ENCODE results near the gene NOTCH4. TPM values are rescaled to one million over a fixed set of nuclear protein-coding genes. Genes with fewer than 3 reads are reported as not detected.

The NOTCH4 gene
- total and polyA plus RNA-seq, 2 experiments from 2014 or later = 2.7 to 2.8 TPM

DNA sequence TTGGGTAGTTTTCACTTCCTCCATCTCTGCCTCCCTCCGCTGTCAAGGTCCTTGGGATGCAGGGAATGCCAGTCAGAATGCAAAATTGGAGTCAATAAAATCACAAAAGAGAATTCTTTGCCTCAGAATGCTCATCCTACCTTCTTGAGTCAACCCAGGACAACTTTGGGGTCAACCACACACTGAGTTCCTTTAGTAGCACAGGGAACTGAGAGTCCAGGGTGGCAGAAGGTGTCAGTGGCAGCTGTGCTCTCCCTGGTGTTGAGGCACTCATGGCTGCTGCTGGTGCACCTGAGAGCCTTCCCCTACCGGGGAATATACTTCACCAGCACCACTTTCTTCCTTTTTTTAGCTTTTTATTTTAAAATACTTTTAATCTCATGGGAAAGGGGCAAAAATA, 829 bp upstream of the NOTCH4 start:
- DNase-seq (ENCODE audit: low spot score) (no peak), ATAC-seq (no peak)
- Histone ChIP-seq H3K27me3 (ENCODE audit: insufficient read depth) (no peaks in the 10 kb centered on the region), H3K4me3 (no peak overlapping the region), H3K79me2 (replicated peaks; ENCODE audit: insufficient read depth) (no peaks in the 10 kb centered on the region), H4K20me1 (replicated peaks; ENCODE audit: insufficient read depth) (no peaks in the 10 kb centered on the region), H3K9me2 (ENCODE audit: insufficient read depth) (0 out of 2 replicates have a peak, but pooled peaks cover 3% of the 10 kb centered on the region), H2AFZ (peak overlapping the region; percentile 72), H3K36me3 (ENCODE audit: insufficient read depth) (no peaks in the 10 kb centered on the region), H3F3A (replicated peaks; ENCODE audit: low read depth) (no peaks in the 10 kb centered on the region), H3K4me2 (no peak overlapping the region), H3K27ac (ENCODE audit: low read depth) (no peak overlapping the region), H3K4me1 (ENCODE audit: insufficient read depth) (no peaks in the 10 kb centered on the region)
- Mint-ChIP-seq H3K27ac (no peak overlapping the region), H3K27me3 (ENCODE audit: insufficient read depth, low read depth, poor library complexity) (peaks cover 7% of the 10 kb centered on the region), H3K4me1 (peaks cover 12% of the 10 kb centered on the region), H3K4me3 (no peak overlapping the region), H3K36me3 (ENCODE audit: low read depth) (no peaks in the 10 kb centered on the region), H3K9me3 (no peaks in the 10 kb centered on the region)
- TF ChIP-seq JUNB (IDR thresholded peaks at IDR 0.05; ENCODE audit: unreplicated experiment) (no peak), ZNF331 (CRISPR knock-in tag; IDR thresholded peaks at IDR 0.05; ENCODE audit: low read depth) (no peak), STAT1 (IDR thresholded peaks at IDR 0.05; ENCODE audit: unreplicated experiment) (no peak), CREB1 (CRISPR knock-in tag; IDR thresholded peaks at IDR 0.05; ENCODE audit: low read depth) (no peak), NANOG (IDR thresholded peaks at IDR 0.05; ENCODE audit: borderline replicate concordance) (no peak)

DNA sequence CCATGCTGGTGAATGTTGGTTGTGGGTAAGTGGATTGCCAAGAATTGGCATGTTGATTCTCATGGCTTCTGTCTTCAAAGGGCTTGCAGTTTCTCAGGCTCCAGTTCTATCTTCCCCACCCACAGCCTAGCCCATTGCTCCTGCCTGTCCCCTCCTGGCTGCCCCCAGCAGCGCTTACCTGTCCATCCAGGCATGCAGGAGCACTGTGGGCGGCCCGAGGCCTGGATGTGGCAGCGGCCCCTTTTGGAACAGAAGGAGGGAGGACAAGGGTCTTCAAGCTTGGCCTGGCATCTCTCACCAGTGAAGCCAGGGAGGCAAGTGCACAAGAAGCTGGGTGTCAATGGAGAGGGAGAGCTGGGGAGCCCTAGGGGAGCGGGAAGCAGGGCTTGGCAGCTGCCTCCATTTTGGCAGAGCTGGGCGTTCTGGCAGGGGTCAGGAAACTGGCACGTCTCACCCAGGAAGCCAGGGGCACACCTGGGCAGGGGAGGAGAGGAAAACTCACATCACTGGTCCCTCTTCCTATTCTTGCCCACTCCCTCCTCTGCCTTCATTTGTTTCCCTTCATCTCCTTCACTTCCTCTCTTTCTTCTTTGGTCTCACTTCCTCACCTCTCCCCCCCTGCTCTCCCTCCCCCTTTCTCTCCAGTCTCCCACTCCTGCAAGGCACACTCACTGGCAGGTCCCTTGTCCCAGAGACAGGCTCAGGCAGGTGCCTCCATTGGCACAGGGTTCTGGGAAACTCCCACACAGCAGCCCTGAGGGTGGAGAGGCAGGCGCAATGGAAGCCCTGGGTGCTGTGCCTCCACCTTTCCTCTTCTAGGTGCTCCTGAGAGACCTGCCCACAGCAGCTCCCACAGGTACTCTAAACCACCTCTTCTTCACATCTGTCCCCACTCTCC, 1.3 kb downstream of the NOTCH4 start:
- peak overlapping the region; percentile 63; the same call in 1 of the 2 replicates for H2AFZ ChIP-seq
- ATAC-seq = no peak
- no peaks in the 10 kb centered on the region for H3K27me3 ChIP-seq (ENCODE audit: insufficient read depth)
- H3K4me3 ChIP-seq = no peak overlapping the region
- no peak overlapping the region for H3K27ac Mint-ChIP-seq
- H3F3A ChIP-seq (replicated peaks; ENCODE audit: low read depth) = no peaks in the 10 kb centered on the region
- no peak for DNase-seq (ENCODE audit: low spot score)
- no peaks in the 10 kb centered on the region for H3K4me1 ChIP-seq (ENCODE audit: insufficient read depth)
- no peak overlapping the region for H3K4me2 ChIP-seq
- 0 out of 2 replicates have a peak, but pooled peaks cover 3% of the 10 kb centered on the region for H3K9me2 ChIP-seq (ENCODE audit: insufficient read depth)
- H3K4me3 Mint-ChIP-seq = no peak overlapping the region
- H3K4me1 Mint-ChIP-seq = peaks cover 12% of the 10 kb centered on the region; the same call in 2 of the 3 replicates
- peaks cover 7% of the 10 kb centered on the region for H3K27me3 Mint-ChIP-seq (ENCODE audit: insufficient read depth, low read depth, poor library complexity)
- H4K20me1 ChIP-seq (replicated peaks; ENCODE audit: insufficient read depth) = no peaks in the 10 kb centered on the region
- H3K36me3 Mint-ChIP-seq (ENCODE audit: low read depth) = no peaks in the 10 kb centered on the region
- no peaks in the 10 kb centered on the region for H3K79me2 ChIP-seq (replicated peaks; ENCODE audit: insufficient read depth)
- H3K27ac ChIP-seq (ENCODE audit: low read depth) = no peak overlapping the region
- H3K36me3 ChIP-seq (ENCODE audit: insufficient read depth) = no peaks in the 10 kb centered on the region
- H3K9me3 Mint-ChIP-seq = no peaks in the 10 kb centered on the region
- TF ChIP-seq CREB1 (CRISPR knock-in tag; IDR thresholded peaks at IDR 0.05; ENCODE audit: low read depth) (no peak), STAT1 (IDR thresholded peaks at IDR 0.05; ENCODE audit: unreplicated experiment) (no peak), JUNB (IDR thresholded peaks at IDR 0.05; ENCODE audit: unreplicated experiment) (no peak), EZH2 (IDR thresholded peaks at IDR 0.05; ENCODE audit: low read depth, unreplicated experiment) (no peak), ZNF114 (CRISPR knock-in tag; IDR thresholded peaks at IDR 0.05) (no peak), ZNF331 (CRISPR knock-in tag; IDR thresholded peaks at IDR 0.05; ENCODE audit: low read depth) (no peak), EZH2phosphoT487 (IDR thresholded peaks at IDR 0.05; ENCODE audit: unreplicated experiment) (no peak)
- TF ChIP-seq, protein P1, sequence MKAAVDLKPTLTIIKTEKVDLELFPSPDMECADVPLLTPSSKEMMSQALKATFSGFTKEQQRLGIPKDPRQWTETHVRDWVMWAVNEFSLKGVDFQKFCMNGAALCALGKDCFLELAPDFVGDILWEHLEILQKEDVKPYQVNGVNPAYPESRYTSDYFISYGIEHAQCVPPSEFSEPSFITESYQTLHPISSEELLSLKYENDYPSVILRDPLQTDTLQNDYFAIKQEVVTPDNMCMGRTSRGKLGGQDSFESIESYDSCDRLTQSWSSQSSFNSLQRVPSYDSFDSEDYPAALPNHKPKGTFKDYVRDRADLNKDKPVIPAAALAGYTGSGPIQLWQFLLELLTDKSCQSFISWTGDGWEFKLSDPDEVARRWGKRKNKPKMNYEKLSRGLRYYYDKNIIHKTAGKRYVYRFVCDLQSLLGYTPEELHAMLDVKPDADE (IDR thresholded peaks at IDR 0.05) = no peak
- TF ChIP-seq, protein P2, sequence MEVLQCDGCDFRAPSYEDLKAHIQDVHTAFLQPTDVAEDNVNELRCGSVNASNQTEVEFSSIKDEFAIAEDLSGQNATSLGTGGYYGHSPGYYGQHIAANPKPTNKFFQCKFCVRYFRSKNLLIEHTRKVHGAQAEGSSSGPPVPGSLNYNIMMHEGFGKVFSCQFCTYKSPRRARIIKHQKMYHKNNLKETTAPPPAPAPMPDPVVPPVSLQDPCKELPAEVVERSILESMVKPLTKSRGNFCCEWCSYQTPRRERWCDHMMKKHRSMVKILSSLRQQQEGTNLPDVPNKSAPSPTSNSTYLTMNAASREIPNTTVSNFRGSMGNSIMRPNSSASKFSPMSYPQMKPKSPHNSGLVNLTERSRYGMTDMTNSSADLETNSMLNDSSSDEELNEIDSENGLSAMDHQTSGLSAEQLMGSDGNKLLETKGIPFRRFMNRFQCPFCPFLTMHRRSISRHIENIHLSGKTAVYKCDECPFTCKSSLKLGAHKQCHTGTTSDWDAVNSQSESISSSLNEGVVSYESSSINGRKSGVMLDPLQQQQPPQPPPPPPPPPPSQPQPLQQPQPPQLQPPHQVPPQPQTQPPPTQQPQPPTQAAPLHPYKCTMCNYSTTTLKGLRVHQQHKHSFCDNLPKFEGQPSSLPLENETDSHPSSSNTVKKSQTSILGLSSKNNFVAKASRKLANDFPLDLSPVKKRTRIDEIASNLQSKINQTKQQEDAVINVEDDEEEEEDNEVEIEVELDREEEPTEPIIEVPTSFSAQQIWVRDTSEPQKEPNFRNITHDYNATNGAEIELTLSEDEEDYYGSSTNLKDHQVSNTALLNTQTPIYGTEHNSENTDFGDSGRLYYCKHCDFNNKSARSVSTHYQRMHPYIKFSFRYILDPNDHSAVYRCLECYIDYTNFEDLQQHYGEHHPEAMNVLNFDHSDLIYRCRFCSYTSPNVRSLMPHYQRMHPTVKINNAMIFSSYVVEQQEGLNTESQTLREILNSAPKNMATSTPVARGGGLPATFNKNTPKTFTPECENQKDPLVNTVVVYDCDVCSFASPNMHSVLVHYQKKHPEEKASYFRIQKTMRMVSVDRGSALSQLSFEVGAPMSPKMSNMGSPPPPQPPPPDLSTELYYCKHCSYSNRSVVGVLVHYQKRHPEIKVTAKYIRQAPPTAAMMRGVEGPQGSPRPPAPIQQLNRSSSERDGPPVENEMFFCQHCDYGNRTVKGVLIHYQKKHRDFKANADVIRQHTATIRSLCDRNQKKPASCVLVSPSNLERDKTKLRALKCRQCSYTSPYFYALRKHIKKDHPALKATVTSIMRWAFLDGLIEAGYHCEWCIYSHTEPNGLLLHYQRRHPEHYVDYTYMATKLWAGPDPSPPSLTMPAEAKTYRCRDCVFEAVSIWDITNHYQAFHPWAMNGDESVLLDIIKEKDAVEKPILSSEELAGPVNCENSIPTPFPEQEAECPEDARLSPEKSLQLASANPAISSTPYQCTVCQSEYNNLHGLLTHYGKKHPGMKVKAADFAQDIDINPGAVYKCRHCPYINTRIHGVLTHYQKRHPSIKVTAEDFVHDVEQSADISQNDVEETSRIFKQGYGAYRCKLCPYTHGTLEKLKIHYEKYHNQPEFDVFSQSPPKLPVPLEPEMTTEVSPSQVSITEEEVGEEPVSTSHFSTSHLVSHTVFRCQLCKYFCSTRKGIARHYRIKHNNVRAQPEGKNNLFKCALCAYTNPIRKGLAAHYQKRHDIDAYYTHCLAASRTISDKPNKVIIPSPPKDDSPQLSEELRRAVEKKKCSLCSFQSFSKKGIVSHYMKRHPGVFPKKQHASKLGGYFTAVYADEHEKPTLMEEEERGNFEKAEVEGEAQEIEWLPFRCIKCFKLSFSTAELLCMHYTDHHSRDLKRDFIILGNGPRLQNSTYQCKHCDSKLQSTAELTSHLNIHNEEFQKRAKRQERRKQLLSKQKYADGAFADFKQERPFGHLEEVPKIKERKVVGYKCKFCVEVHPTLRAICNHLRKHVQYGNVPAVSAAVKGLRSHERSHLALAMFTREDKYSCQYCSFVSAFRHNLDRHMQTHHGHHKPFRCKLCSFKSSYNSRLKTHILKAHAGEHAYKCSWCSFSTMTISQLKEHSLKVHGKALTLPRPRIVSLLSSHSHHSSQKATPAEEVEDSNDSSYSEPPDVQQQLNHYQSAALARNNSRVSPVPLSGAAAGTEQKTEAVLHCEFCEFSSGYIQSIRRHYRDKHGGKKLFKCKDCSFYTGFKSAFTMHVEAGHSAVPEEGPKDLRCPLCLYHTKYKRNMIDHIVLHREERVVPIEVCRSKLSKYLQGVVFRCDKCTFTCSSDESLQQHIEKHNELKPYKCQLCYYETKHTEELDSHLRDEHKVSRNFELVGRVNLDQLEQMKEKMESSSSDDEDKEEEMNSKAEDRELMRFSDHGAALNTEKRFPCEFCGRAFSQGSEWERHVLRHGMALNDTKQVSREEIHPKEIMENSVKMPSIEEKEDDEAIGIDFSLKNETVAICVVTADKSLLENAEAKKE (CRISPR knock-in tag; IDR thresholded peaks at IDR 0.05) = no peak
- TF ChIP-seq, protein P3, sequence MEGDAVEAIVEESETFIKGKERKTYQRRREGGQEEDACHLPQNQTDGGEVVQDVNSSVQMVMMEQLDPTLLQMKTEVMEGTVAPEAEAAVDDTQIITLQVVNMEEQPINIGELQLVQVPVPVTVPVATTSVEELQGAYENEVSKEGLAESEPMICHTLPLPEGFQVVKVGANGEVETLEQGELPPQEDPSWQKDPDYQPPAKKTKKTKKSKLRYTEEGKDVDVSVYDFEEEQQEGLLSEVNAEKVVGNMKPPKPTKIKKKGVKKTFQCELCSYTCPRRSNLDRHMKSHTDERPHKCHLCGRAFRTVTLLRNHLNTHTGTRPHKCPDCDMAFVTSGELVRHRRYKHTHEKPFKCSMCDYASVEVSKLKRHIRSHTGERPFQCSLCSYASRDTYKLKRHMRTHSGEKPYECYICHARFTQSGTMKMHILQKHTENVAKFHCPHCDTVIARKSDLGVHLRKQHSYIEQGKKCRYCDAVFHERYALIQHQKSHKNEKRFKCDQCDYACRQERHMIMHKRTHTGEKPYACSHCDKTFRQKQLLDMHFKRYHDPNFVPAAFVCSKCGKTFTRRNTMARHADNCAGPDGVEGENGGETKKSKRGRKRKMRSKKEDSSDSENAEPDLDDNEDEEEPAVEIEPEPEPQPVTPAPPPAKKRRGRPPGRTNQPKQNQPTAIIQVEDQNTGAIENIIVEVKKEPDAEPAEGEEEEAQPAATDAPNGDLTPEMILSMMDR (conservative IDR thresholded peaks at IDR 0.05; ENCODE audit: low read depth in 2 of 2) = no peak

Measured in GM23338 (cell line).